GM19455 (cell line): Measurements from ENCODE around the gene KDELR3.

Experiments
- ATAC-seq: cut with Tn5 transposase; IDR thresholded peaks from one replicate; pipeline ENCODE4 v1.9.1; 2021; ENCODE audit not compliant: unreplicated experiment

KDELR3 gene

DNA sequence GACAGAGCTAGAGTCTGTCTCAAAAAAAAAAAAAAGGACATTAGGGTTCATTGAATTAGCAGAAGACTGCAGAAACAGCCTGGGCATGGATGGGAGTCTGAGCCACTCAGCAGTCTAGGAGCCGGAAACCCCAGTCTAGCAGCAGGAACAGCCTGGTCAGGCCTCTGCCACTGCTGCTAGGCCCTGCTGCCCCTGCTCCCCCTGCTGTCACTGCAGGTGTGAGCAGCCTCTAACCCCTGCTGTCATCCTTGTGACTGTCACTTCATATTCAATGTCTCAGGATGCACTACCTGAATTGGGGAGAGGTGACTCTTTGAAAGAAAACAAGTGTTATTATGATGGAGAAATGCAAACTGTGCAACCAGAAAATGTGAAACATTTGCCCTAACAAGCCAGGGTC, 45.2 kb downstream of the KDELR3 start:
- ATAC-seq, result no peak

DNA sequence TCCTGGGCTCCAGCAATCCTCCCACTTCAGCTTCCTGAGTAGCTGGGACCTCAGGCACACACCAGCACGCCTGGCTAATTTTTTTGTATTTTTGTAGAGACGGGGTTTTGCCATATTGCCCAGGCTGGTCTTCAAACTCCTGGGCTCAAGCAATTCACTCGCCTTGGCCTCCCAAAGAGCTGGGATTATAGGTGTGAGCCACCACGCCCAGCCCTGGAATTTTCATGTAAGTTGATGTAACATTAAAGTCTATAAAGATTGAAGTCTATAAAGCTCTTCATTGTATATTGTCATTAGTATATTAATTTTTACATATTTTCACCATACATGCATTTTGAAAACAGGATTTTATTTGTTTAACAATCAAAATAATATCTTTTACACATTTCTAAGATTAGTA, 50.7 kb downstream of the KDELR3 start:
- no peak for ATAC-seq

DNA sequence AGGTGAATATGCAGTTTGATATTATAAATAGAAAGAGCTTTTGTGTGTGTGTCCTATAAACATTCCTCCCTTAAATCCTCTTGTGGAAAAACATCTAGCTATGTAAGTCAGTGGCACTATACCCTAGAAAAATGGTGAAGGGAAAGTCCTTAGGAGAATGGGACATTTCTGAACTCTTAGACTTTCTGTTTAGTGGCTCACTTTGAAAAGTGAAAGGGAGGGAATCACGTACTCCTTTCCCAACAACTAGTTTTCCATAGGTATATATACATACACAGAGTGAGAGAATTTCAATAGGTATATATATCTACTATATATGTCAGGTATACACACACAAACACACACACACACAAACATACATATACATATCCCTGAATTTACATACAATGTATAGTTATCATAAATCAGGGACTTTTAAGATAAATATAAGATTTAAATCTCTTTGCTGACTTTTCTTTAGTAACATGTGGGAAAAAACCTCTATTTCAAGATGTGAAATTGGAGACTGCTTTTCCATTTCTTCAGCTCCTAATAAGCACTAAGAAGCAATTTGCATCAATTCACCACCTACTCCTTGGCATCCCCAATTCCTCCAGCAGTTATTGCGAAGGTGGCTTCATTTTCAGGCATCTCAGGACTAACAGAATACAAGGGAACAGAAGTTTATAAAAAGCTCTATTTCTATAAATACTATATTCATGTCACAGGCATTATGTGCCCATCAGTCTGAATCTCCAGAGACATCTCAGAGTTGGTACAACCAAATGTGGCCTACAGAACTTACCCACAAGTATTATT, 51.8 kb downstream of the KDELR3 start:
- ATAC-seq, result no peak

DNA sequence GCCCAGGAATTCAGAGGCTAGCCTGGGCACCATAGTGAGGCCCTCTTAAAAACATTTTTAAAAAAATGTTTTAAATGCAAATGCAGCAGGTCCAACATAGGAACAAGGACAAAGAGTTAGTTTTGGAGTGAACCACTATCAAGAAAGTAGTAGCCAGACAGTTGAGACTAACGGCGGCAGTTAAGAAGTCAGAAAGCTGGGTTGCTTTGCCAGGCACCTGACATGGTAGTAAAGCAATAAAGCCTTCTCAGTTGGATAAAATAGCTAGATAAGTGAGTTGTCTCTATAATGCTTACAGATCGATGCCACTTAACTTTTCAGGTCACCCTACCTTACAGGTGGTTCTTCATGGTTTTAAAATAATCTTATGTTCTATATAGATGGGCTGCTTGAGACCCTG, 55.1 kb downstream of the KDELR3 start:
- no peak for ATAC-seq

DNA sequence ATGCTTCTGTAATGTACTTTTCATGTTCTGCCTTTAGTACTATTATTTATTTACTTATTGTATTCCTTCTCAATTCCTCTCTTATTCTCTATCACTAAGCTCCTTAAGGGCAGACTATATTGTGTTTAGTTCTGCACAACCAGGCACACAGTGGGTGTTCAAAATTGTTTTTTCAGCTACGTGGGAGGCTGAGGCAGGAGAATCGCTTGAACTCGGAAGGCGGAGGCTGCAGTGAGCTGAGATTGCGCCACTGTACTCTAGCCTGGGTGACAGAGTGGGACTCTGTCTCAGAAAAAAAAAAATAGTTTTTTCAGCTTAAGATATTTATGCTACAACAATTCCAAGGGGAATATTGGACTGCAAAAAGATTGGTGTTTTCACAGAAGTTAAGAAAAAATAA, 55.6 kb downstream of the KDELR3 start:
- no peak for ATAC-seq

DNA sequence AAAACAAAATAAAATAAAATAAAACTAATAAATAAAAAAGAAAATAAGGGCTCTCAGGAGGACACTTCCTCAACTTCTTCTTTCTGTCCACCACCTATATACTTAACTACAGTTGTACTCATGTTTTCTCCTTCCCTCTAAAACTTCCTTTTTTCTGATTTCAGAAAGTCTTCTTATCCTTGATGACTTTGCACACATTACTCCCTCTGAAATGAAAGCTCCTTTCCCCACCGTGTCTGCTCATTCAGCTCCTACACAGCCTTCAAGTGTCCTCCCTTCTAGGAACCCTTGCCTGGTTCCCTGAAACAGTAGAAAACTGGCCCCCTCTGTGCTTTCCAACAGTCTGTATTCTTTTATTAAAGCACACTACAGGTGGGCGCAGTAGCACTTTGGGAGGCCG, 56.5 kb downstream of the KDELR3 start:
- no peak for ATAC-seq

DNA sequence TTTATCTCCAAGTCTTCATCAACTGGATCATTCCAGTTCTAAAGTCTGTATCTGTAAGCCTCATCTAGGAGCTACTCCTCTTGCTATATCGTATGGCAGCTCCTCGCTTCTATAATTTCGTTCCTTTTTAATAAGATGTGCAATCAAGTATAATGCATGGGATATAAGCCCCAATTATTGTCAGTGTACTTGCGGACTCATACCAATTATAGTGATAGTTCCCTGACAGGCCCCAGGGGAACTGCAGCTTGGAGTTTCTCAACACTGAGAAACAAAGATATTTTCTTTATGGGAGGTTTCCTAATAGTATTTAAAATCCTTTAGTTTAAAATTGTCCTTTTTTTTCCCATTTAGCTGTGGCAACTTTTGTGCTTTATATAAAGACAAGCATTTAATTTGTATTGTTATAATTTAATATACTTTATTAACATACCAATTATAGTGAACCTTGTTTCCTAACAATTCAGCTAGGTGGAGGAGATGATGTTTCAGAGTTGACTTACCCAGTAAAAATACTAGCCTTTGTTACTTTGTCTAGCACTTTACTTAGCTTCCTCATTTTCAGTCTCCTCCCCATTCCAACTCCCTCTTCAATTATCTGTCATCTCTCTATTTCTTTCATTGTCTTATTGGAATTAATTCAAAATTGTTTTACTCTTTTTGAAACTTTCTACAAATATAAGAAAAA, 63.5 kb downstream of the KDELR3 start:
- no peak for ATAC-seq
